Duodenal mucosa (tissue), 2 donors: Measurements from ENCODE around the gene PLEK.
"Not testable (repeated sequence)": the region's sequence is repeated elsewhere in the genome, so short reads cannot be mapped to it uniquely, and the experiment has no call there.

Experiments used
- H3K27ac ChIP-seq: one replicate; pipeline ENCODE4 v1.7.0; 2013; ENCODE audit warnings: low read depth, low read length
- H3K27me3 ChIP-seq, 2 donors: one replicate each; pipeline ENCODE4 v1.7.0; 2013; ENCODE audit warnings: low read length in 2 of 2, control low read depth in 1 of 2; ENCODE audit not compliant: insufficient read depth in 2 of 2, control insufficient read depth in 1 of 2
- H3K36me3 ChIP-seq, 2 donors: one replicate each; pipeline ENCODE4 v1.7.0; 2013; ENCODE audit warnings: low read length in 2 of 2, control low read depth in 1 of 2; ENCODE audit not compliant: insufficient read depth in 2 of 2, control insufficient read depth in 1 of 2
- H3K4me1 ChIP-seq, 2 donors: one replicate each; pipeline ENCODE4 v1.7.0; 2013; ENCODE audit warnings: low read length in 2 of 2, control low read depth in 1 of 2; ENCODE audit not compliant: insufficient read depth in 2 of 2, control insufficient read depth in 1 of 2
- H3K4me3 ChIP-seq, 2 donors: one replicate each; pipeline ENCODE4 v1.7.0; 2013; ENCODE audit warnings: low read length in 2 of 2, low read depth in 1 of 2
- H3K9ac ChIP-seq, 2 donors: one replicate each; pipeline ENCODE4 v1.7.0; 2013; ENCODE audit warnings: low read length in 2 of 2, low read depth in 1 of 2
- H3K9me3 ChIP-seq, 2 donors: one replicate each; pipeline ENCODE4 v1.7.0; 2013; ENCODE audit warnings: low read length in 2 of 2, control low read depth in 1 of 2; ENCODE audit not compliant: control insufficient read depth in 1 of 2

Gene PLEK

DNA sequence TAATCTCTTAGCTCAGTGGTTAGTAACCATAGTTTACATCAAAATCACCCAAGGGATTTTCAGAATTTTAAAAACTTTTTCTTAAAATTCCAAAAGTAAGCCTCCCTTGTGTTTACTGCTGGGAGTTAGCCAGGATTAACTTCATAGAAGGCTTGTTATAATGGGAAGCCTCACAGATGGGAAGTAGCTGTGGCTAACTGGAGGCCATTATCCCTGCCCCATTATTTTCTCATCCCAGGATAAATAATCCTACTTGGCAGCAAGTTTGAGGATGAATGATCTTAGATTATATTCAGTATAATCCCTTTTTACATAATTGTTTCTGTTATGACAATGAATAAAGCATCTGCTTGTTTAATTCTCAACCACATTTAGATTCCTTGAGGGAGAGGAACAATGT is 25.5 kb downstream of the PLEK start:
- Histone ChIP-seq H3K27ac (no peak overlapping the region), H3K27me3 (no peaks in the 10 kb centered on the region), H3K4me3 (no peak overlapping the region)

DNA sequence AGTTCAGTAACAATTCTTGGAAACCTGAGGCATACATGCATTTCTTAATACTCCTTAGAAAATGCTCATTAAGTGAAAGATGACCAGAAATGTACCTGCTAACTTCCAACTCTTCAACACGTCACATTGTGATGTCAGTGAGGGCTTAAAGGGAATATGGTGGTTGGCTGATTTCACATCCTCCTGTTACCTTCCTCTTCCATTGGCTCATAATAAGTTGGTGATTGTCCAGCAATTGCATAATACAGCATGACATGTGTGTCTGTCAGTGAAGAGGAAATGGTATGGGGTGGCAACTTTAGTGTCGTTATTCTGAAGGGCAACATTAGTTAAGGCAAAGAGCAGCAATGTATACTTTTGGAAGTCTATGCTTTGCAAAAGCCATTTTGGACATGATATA is 26.0 kb downstream of the PLEK start:
- H3K9me3 ChIP-seq: no peaks in the 10 kb centered on the region
- no peak overlapping the region for H3K27ac ChIP-seq
- no peak overlapping the region for H3K4me3 ChIP-seq
- H3K4me1 ChIP-seq: peaks cover 10 to 17% of the 10 kb centered on the region in 2 donors
- H3K9ac ChIP-seq: no peak overlapping the region
- H3K36me3 ChIP-seq: peaks cover 0 to 4% of the 10 kb centered on the region in 2 donors
- H3K27me3 ChIP-seq: no peaks in the 10 kb centered on the region

More for the DNA sequence above, 25.5 kb downstream of the PLEK start:
- no peak overlapping the region for H3K9ac ChIP-seq
- H3K36me3 ChIP-seq: peaks cover 0 to 1% of the 10 kb centered on the region in 2 donors
- H3K9me3 ChIP-seq: no peaks in the 10 kb centered on the region
- peaks cover 10 to 19% of the 10 kb centered on the region in 2 donors for H3K4me1 ChIP-seq

DNA sequence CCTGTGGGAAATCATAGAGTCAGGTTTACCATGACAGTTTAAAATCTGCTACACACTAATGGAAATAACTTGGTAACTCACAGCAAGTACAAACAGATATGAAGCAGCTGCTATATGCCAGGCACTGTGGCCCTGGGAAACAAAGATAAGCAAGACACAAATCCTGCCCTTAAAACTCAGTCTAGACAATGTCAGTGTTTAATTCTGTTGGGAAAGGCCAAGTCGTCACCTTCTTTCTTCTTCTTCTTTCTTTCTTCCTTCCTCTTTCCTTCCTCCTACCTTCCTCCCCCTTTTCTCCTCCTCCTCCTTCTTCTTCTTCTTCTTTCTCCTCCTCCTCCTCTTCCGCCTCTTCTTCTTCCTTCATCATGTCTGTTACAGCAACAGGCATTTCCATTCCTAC is 26.8 kb downstream of the PLEK start:
- H3K36me3 ChIP-seq: peaks cover 0 to 4% of the 10 kb centered on the region in 2 donors
- no peak overlapping the region for H3K4me3 ChIP-seq
- H3K27me3 ChIP-seq: no peaks in the 10 kb centered on the region
- peaks cover 10 to 17% of the 10 kb centered on the region in 2 donors for H3K4me1 ChIP-seq
- H3K27ac ChIP-seq: no peak overlapping the region
- H3K9ac ChIP-seq: no peak overlapping the region
- no peaks in the 10 kb centered on the region for H3K9me3 ChIP-seq

DNA sequence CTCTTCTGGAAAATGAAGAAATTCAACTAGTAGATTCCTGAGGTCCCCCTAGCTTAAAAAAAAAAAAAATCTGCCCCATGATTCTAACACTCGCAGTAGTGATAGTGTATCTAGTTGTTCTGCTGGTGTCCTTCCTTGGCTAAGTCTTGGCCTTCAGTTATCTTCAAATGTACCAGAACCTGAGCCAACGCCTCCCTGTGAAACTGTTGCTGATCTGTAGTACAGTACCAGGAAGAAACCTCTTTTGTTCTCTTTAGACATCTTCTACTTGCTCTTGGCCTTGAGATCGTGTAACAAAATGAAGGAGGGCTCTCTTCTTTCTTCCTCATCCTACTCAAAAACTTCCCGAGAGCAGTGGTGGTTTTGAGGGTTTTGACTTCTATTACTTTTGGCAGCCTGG is 31.0 kb downstream of the PLEK start:
- no peaks in the 10 kb centered on the region for H3K9me3 ChIP-seq
- peaks cover 0 to 4% of the 10 kb centered on the region in 2 donors for H3K36me3 ChIP-seq
- H3K4me3 ChIP-seq: no peak overlapping the region
- H3K27me3 ChIP-seq: no peaks in the 10 kb centered on the region
- H3K4me1 ChIP-seq: no peaks in the 10 kb centered on the region
- no peak overlapping the region for H3K9ac ChIP-seq
- H3K27ac ChIP-seq: no peak overlapping the region

DNA sequence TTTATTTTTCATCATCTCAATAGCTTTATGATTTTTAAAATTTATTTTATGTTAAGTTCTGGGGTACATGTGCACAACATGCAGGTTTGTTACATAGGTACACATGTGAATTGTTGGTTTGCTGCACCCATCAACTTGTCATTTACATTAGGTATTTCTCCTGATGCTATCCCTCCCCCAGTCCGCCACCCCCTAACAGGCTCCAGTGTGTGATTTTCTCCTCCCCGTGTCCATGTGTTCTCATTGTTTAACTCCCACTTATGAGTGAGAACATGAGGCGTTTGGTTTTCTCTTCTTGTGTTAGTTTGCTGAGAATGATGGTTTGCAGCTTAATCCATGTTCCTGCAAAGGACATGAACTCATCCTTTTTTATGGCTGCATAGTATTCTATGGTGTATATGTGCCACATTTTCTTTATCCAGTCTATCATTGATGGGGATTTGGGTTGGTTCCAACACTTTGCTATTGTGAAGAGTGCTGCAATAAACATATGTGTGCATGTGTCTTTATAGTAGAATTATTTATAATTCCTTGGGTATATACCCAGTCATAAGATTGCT is 32.7 kb downstream of the PLEK start:
- not testable (repeated sequence) for H3K27me3 ChIP-seq, H3K36me3 ChIP-seq, H3K4me3 ChIP-seq, H3K9me3 ChIP-seq, H3K9ac ChIP-seq, H3K27ac ChIP-seq, H3K4me1 ChIP-seq

DNA sequence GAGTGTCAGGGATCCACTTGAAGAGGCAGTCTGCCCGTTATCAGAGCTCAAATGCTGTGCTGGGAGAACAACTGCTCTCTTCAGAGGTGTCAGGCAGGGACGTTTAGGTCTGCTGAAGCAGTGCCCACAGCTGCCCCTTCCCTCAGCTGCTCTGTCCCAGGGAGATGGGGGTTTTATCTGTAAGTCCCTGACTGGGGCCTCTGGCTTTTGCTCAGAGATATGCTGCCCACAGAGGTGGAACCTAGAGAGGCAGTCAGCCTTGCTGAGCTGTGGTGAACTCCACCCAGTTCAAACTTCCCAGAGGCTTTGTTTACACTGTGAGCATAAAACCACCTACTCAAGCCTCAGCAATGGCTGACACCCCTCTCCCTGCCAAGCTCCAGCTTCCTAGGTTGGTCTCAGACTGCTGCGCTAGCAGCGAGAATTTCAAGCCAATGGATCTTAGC is 38.1 kb downstream of the PLEK start:
- Histone ChIP-seq H3K9me3 (no peaks in the 10 kb centered on the region), H3K4me3 (no peak overlapping the region), H3K4me1 (no peaks in the 10 kb centered on the region), H3K27ac (no peak overlapping the region), H3K9ac (no peak overlapping the region), H3K27me3 (no peaks in the 10 kb centered on the region), H3K36me3 (no peaks in the 10 kb centered on the region)

DNA sequence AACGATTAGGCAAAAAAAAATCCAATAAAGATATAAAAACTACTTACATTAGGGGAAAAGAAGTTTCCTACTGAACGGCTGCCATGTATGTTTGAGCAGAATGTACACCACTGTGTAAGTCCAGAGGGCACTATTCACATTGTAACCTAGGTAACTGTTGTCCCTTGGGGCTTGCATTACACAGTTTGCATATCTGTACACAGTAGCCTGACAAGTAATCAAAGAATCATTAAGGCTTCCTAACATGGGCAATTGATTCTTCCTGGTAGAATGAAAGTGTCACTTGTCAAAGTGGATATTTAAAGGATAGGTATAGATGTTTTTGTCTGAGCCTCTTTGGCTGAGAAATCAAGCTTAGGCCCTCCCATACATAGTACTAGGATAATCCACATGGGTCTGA is 39.1 kb downstream of the PLEK start:
- no peaks in the 10 kb centered on the region for H3K27me3 ChIP-seq
- H3K9ac ChIP-seq: no peak overlapping the region
- H3K9me3 ChIP-seq: no peaks in the 10 kb centered on the region
- H3K36me3 ChIP-seq: no peaks in the 10 kb centered on the region
- H3K4me1 ChIP-seq: no peaks in the 10 kb centered on the region
- no peak overlapping the region for H3K27ac ChIP-seq
- H3K4me3 ChIP-seq: no peak overlapping the region

DNA sequence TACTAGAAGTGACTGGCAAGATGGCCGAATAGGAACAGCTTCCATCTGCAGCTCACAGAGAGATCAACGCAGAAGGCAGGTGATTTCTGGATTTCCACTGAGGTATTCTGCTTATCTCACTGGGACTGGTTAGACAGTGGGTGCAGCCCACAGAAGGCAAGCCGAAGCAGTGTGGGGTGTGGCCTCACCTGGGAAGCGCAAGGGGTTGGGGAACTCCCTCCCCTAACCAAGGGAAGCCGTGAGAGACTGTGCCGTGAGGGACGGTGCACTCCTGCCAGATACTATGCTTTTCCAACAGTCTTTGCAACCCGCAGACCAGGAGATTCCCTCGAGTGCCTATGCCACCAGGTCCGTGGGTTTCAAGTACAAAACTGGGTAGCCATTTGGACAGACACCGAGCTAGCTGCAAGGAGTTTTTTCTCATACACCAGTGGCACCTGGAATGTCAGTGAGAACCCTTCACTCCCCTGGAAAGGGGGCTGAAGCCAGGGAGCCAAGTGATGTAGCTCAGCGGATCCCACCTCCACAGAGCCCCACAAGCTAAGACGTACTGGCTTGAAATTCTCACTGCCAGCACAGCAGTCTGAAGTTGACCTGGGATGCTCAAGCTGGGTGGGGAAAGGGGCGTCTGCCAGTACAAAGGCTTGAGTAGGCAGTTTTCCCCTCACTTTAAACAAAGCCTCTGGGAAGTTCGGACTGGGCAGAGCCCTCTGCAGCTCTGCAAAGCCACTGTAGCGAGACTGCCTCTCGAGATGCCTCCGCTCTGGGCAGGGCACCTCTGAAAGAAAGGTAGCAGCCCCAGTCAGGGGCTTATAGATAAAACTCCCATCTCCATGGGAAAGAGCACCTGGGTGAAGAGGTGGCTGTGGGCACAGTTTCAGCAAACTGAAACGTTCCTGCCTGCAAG is 40.1 kb downstream of the PLEK start:
- H3K9ac ChIP-seq: no peak overlapping the region
- H3K9me3 ChIP-seq: no peaks in the 10 kb centered on the region
- H3K36me3 ChIP-seq: no peaks in the 10 kb centered on the region
- no peak overlapping the region for H3K27ac ChIP-seq
- H3K4me3 ChIP-seq: no peak overlapping the region
- no peaks in the 10 kb centered on the region for H3K4me1 ChIP-seq
- no peaks in the 10 kb centered on the region for H3K27me3 ChIP-seq

DNA sequence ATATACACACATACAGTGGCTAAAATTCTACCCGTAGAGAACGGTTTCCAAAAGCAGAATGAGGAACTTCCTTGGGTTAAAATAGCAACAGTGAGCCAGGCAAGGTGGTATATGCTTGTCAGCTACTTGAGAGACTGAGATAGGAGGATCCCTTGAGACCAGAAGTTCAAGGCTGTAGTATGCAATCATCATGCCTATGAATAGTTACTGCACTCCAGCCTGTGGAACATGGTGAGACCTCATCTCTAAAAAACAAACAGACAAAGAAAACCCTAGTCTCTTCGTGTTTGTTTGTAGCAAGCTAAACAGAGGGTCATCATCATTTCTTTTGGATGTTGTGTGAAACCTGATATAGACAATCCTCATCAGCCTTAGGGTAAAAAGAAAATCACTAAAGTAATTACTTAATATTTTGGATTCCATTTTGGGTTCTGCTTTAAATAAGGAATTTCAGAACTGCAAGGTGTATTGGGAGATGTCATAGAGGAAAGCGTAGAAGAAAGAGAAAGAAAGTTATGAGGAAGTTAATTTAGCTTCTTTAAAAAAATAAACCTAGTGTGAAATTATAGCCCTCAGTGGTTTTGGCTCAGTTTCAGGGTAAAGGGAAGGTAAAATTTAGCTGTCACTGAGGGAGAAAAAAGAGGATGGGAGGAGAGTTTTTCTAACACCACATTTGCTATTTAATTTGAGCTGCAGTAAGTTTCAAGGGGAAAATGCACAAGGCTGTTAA is 46.5 kb downstream of the PLEK start:
- H3K4me3 ChIP-seq: no peak overlapping the region

More for the DNA sequence above, 46.5 kb downstream of the PLEK start:
- H3K36me3 ChIP-seq: no peaks in the 10 kb centered on the region
- no peak overlapping the region for H3K9ac ChIP-seq
- no peaks in the 10 kb centered on the region for H3K9me3 ChIP-seq
- H3K4me1 ChIP-seq: no peaks in the 10 kb centered on the region
- no peak overlapping the region for H3K27ac ChIP-seq
- no peaks in the 10 kb centered on the region for H3K27me3 ChIP-seq
